ENCODE results near the gene HBB.

HBB gene

GRCh38 chr11:5188201-5188600, 38.7 kb downstream of the HBB start:
- DNase-seq (ENCODE audit: low read depth): no peak
- TF ChIP-seq CTCF (IDR thresholded peaks at IDR 0.05; ENCODE audit: low read length, missing control alignments): no peak
- no peak overlapping the region for H3K4me3 ChIP-seq (replicated peaks; ENCODE audit: low read depth, low read length)

DNA sequence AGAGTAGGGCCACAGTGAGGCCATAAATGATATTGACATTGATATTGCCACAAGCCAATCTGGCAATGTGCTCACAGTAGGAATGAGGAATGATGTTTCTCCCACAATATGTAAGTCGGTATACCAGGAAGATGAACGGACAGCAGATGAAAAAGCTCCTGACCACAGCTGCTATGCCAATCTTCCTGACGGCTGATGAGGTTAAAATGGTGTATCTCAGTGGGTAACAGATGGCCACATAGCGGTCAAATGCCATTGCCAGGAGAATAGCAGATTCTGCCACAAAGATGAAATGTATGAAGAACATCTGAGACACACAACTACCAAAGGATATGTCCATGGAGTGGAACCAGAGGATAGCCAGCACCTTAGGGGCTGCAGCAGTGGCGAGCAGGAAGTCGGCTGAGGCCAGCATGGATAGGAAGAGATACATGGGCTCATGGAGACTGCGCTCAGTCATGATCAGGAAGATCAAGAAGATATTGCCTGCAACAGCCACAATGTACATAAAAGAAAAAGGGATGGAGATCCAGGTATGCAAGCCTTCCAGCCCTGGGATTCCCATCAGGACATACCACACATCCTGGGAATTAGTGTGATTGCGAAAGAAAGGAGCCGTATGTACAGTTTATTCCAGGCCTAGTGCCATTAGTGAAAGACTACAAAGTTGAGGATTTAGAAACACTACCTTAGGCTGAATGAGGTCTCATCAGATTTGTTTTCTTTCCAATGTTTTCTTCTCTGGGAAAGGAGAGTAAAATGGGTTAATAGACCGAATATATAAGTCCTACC, 48.6 kb downstream of the HBB start:
- no peak overlapping the region for H3K4me3 ChIP-seq (replicated peaks; ENCODE audit: low read depth, low read length)
- no peak for TF ChIP-seq CTCF (IDR thresholded peaks at IDR 0.05; ENCODE audit: low read length, missing control alignments)
- DNase-seq (ENCODE audit: low read depth): no peak

Measured in fibroblast of pulmonary artery (primary cell).